Measurements from ENCODE around the gene HSPB7.
"Not testable (repeated sequence)": the region's sequence is repeated elsewhere in the genome, so short reads cannot be mapped to it uniquely, and the experiment has no call there.

Gene HSPB7

DNA sequence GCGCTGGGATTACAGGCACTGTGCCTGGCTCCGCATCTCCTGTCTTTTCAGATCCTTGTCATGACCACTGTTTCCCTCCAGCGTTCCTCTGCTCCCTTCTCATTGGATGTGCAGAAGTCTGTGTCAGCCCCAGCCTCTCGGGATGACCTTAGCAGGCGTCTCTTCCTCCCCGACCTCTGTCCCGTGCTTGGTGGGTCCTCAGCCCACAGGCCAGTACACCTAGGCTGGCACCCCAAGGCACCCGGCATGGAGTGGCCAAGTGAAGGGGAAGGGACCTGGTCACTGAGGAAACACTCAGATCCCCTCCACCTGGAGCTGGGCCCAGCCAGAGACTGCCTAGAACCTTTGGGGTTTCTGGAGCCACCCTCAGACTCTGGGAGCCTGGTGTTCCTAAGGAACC, 23.4 kb upstream of the HSPB7 start:
- no peaks in the 10 kb centered on the region for H3K27me3 Mint-ChIP-seq (ENCODE audit: low read depth)
- no peak overlapping the region for H3K27ac Mint-ChIP-seq
- no peak for DNase-seq (ENCODE audit: low spot score)
- no peaks in the 10 kb centered on the region for H3K4me1 Mint-ChIP-seq (ENCODE audit: low read depth)
- no peaks in the 10 kb centered on the region for H3K36me3 Mint-ChIP-seq (ENCODE audit: low read depth)
- no peaks in the 10 kb centered on the region for H3K9me3 Mint-ChIP-seq
- no peak overlapping the region for H3K4me3 Mint-ChIP-seq

DNA sequence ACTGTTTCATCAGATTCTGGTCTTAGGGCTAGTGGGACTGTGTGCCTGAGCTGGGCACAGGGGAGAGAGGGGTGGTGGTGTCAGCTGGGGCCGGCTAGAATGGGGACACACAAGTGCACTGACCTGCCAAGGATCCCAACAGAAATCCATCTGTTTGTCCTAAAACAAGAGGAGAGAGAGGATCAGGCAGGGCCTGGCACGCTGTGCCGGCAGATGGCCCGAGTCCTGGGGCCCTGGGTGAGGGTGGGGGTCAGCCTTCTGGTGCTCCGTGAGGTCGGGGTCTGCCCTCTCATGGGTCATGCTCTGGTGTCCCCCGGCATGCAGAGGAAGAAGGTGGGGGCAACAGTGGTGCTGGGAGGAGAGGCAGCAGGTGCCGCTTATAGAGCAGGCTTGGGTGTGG, 22.0 kb upstream of the HSPB7 start:
- H3K27me3 Mint-ChIP-seq (ENCODE audit: low read depth); H3K36me3 Mint-ChIP-seq (ENCODE audit: low read depth); H3K4me1 Mint-ChIP-seq (ENCODE audit: low read depth); H3K4me3 Mint-ChIP-seq; DNase-seq (ENCODE audit: low spot score); H3K9me3 Mint-ChIP-seq; H3K27ac Mint-ChIP-seq: not testable (repeated sequence)

DNA sequence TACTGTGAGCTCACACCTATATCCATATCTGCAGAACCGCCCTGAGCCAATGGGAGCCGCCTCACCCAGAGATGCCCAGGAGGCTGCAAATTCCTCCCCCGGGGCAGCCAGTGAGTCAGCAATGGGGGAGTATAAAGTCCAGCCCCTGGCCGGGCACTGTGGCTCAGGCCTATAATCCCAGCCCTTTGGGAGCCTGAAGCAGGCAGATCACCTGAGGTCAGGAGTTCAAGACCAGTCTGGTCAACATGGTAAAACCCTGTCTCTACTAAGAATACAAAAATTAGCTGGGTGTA, 20.7 kb upstream of the HSPB7 start:
- Mint-ChIP-seq H3K27me3 (ENCODE audit: low read depth) (no peaks in the 10 kb centered on the region), H3K4me1 (ENCODE audit: low read depth) (no peaks in the 10 kb centered on the region), H3K4me3 (no peak overlapping the region), H3K27ac (no peak overlapping the region), H3K36me3 (ENCODE audit: low read depth) (no peaks in the 10 kb centered on the region), H3K9me3 (no peaks in the 10 kb centered on the region)
- DNase-seq (ENCODE audit: low spot score): no peak

DNA sequence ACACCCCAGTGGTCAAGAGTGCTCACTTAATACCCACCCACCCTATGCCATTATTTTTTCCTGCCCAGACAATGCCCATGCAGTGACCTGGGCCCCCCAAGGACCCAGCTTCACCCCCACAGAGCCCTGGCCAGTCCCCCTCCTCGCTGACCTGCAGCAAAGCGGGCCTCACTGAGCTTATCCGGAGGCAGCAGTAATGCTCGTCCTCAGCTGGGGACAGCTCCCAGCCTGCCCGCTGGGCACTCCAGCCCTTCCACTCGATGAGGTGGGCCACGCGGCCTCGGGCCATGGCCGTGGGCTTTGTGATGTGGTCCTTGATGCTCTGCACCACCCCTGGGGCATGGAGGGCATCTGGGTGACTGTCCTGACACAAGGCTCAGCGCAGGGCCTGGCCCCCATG, 18.6 kb upstream of the HSPB7 start:
- not testable (repeated sequence) for H3K4me3 Mint-ChIP-seq; H3K9me3 Mint-ChIP-seq; H3K36me3 Mint-ChIP-seq (ENCODE audit: low read depth); H3K27ac Mint-ChIP-seq; DNase-seq (ENCODE audit: low spot score); H3K27me3 Mint-ChIP-seq (ENCODE audit: low read depth); H3K4me1 Mint-ChIP-seq (ENCODE audit: low read depth)

DNA sequence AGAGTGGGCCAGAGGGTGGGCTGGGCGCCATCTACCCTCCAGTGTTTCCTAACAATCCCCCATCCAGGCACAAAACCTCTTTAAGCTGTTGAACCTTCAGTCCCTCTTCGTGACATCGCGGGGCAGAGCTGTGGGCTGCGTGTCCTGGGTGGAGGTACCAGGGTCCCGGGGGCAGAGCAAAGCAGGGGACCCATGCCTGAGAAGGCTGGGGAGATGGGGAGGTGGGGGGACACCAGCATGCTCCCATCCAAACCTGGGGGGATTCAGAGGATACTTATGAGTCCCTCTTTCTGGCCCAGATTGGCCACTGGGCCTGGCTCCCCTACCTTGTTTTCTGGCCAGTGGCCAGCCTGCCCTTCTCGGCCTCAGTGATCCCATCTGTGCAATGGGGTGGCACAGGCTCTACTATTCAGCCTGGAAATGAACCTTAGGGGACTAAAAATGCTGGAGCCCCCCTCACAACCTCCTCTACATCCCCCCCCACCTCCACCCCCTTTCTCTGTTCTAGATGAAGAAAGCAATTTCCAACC, 15.3 kb upstream of the HSPB7 start:
- H3K4me1 Mint-ChIP-seq (ENCODE audit: low read depth); H3K4me3 Mint-ChIP-seq; H3K9me3 Mint-ChIP-seq; H3K27me3 Mint-ChIP-seq (ENCODE audit: low read depth); DNase-seq (ENCODE audit: low spot score); H3K27ac Mint-ChIP-seq; H3K36me3 Mint-ChIP-seq (ENCODE audit: low read depth): not testable (repeated sequence)

DNA sequence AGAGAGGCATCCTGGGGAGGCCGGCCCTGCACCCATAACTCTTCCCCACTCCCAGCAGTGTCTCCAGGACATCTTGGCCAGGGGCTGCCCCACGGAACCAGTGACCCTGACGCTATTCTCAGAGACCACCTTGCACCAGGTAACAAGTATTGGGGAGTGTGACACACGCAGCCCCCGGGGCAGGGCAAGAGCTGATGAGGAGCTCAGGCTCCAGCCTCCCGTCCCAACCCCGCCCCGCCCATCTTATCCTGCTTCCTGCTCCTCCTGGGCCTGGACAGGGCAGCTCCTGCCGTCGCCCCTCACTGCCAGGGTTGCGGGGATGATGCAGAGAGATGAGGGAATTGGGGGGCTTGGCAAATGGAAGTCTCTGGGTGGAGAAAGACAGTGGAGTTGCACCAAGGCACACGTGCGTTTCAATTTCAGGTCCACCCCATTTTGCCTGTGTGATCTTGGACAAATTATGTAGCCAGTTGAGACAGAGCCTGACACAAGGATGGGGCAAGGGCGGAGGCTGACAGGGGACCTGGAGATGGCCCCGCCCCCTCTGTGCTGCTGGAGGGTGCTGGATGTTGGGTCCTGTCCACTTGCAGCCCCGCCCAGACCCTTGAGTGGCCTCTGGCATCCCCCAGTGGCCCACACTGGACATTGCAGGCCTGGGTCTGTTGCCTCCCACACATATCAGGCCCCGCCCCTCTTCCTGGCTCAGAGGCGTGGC, 14.7 kb upstream of the HSPB7 start:
- Mint-ChIP-seq H3K4me3 (no peak overlapping the region), H3K36me3 (ENCODE audit: low read depth) (no peaks in the 10 kb centered on the region), H3K9me3 (no peaks in the 10 kb centered on the region), H3K27me3 (ENCODE audit: low read depth) (peaks cover 5% of the 10 kb centered on the region), H3K27ac (no peak overlapping the region), H3K4me1 (ENCODE audit: low read depth) (no peaks in the 10 kb centered on the region)
- peak; percentile 61 for DNase-seq (ENCODE audit: low spot score)

DNA sequence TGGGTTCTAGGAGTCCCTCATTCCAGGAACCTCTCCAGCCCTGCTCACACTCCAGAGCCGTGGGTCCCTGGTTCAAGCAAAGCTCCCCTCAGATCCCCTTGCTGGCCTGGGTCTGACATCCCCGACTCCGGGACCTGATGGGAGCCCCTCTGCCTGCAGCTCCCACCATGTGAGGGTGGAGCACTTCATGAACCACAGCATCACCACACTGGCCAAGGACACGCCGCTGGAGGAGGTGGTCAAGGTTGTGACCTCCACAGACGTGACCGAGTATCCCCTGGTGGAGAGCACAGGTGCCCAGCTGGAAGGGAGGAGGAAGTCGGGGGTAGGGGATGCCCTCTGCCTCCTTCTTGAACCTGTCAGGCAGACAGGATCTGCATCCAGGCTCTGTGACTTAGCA, 13.7 kb upstream of the HSPB7 start:
- no peak overlapping the region for H3K4me3 Mint-ChIP-seq
- H3K36me3 Mint-ChIP-seq (ENCODE audit: low read depth): no peaks in the 10 kb centered on the region

DNA sequence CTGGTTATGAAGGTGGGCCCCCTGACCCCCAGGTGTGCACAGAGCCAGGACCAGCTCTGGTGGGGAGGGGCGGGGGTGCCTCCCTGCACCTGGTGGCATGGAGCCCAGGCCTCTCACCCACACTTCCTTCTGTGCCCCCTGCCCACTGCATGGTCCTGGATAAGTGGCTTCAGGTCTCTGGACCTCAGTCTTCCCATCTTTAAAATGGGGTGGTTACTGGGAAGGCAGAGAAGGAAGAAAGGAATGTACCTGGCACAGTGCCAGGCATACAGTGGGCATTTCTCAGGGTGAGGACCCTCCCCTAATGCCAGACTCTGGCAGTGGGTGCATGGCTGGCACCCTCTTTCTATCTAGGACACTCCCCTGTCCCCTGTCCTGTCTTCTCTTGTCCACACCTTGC, 11.4 kb upstream of the HSPB7 start:
- no peaks in the 10 kb centered on the region for H3K4me1 Mint-ChIP-seq (ENCODE audit: low read depth)
- H3K4me3 Mint-ChIP-seq: no peak overlapping the region
- DNase-seq (ENCODE audit: low spot score): no peak
- no peaks in the 10 kb centered on the region for H3K36me3 Mint-ChIP-seq (ENCODE audit: low read depth)
- H3K27me3 Mint-ChIP-seq (ENCODE audit: low read depth): peaks cover 5% of the 10 kb centered on the region
- H3K27ac Mint-ChIP-seq: no peak overlapping the region
- H3K9me3 Mint-ChIP-seq: no peaks in the 10 kb centered on the region

More for the DNA sequence above, 13.7 kb upstream of the HSPB7 start:
- Mint-ChIP-seq H3K27me3 (ENCODE audit: low read depth) (peaks cover 5% of the 10 kb centered on the region), H3K9me3 (no peaks in the 10 kb centered on the region), H3K4me1 (ENCODE audit: low read depth) (no peaks in the 10 kb centered on the region), H3K27ac (no peak overlapping the region)
- DNase-seq (ENCODE audit: low spot score): no peak

DNA sequence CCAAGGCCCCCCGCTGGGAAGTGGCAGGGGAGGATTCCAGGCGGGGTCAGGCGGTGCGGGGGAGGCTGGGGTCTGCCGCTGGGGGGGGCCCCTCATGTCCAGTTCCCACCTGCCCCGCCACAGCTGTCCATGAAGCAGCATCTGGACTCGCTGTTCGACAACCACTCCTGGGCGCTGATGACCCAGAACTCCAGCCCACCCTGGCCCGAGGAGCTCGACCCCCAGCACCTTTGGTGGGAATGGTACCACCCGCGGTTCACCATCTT, 11.1 kb upstream of the HSPB7 start:
- DNase-seq (ENCODE audit: low spot score); H3K36me3 Mint-ChIP-seq (ENCODE audit: low read depth); H3K27ac Mint-ChIP-seq; H3K4me3 Mint-ChIP-seq; H3K9me3 Mint-ChIP-seq; H3K27me3 Mint-ChIP-seq (ENCODE audit: low read depth); H3K4me1 Mint-ChIP-seq (ENCODE audit: low read depth): not testable (repeated sequence)

DNA sequence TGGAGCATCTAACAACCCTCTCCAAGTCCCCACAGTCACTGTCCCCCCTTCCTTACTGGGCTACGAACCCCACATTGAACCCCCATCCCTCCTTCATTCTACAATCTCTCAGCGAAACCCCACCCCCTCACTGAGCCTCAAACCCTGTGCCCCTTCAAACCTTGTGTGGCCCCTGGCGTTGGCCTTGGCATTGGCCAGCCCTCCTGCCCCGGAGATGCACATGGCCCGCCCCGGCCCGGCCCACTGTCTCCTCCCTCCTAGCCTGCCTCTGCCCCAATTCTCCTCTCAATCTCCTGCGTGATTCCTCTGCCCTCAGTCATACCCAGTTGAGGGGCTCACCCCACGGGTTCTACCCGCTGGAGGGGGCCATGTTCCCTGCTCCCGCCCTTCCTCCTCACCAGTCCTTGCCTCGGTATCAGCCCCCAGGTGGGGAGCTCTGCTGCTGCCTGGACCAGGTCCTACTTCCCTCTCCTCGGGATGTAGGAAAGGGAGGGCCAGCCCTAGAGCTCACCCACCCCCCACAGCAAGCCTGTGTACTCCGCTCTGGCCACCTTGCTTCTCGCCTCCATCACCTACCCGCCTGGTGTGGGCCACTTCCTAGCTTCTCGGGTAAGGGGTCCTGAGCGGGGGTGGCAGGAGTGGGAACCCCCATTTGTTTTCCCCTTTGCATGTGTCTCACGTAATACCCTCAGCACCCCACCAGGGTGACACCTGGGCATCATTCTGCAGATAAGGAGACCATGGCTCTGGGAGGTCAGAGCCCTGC, 10.6 kb upstream of the HSPB7 start:
- Mint-ChIP-seq H3K27ac (no peak overlapping the region), H3K4me1 (ENCODE audit: low read depth) (no peaks in the 10 kb centered on the region), H3K9me3 (no peaks in the 10 kb centered on the region), H3K4me3 (no peak overlapping the region), H3K36me3 (ENCODE audit: low read depth) (no peaks in the 10 kb centered on the region), H3K27me3 (ENCODE audit: low read depth) (peaks cover 5% of the 10 kb centered on the region)
- DNase-seq (ENCODE audit: low spot score): no peak

DNA sequence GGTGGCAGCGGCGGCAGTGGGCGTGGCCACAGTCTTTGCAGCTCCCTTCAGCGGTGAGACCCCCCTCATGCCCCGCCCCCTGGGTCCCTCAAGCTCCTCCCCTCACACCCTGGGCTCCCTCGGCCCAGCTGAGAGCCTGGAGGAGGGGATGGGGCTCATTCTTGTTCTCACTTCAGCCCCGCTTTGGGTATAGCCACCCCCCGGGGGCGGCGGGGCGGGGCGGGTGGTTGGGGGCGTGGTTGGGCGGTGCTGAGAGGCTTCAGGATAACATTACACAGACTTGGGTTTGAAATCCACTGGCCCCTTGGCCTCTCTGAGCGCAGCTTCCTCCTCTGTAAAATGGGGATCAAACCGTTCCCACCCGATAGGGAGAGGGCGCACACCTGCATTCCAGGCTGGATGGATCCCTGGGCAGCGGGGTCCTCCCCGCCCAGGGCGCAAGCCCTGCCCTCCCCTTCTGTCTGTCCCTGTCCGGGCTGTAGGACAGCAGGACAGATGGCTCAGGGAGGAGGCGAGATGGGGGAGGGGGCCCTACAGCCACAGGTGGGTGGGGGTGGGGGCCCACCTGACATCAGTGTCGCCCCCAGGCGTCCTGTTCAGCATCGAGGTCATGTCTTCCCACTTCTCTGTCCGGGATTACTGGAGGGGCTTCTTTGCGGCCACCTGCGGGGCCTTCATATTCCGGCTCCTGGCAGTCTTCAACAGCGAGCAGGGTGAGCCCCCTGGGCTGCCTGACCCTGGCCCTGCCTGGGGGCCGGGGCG, 9.1 kb upstream of the HSPB7 start:
- no peak for DNase-seq (ENCODE audit: low spot score)
- Mint-ChIP-seq H3K27ac (no peak overlapping the region), H3K27me3 (ENCODE audit: low read depth) (peaks cover 5% of the 10 kb centered on the region), H3K4me1 (ENCODE audit: low read depth) (no peaks in the 10 kb centered on the region), H3K9me3 (no peaks in the 10 kb centered on the region), H3K36me3 (ENCODE audit: low read depth) (no peaks in the 10 kb centered on the region), H3K4me3 (no peak overlapping the region)

DNA sequence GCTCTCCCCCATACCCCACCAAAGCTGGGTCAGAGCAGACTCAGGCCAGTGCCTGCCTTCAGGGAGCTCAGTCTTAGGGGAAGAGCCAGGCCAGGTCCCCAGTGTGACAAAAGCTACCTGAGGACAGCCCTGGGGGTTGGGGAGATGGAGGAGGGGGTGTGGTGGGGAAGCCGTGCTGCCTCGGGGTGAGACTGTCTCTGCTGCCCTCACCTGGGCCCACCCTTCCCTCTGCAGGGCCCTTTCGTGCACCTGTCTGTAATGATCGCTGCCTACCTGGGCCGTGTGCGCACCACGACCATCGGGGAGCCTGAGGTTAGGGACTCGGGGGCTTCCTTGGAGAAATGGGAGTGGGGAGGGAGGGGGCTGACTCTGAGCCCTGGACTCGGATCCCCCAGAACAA, 8.5 kb upstream of the HSPB7 start:
- H3K4me1 Mint-ChIP-seq (ENCODE audit: low read depth); H3K9me3 Mint-ChIP-seq; H3K27ac Mint-ChIP-seq; H3K27me3 Mint-ChIP-seq (ENCODE audit: low read depth); DNase-seq (ENCODE audit: low spot score); H3K4me3 Mint-ChIP-seq; H3K36me3 Mint-ChIP-seq (ENCODE audit: low read depth): not testable (repeated sequence)

DNA sequence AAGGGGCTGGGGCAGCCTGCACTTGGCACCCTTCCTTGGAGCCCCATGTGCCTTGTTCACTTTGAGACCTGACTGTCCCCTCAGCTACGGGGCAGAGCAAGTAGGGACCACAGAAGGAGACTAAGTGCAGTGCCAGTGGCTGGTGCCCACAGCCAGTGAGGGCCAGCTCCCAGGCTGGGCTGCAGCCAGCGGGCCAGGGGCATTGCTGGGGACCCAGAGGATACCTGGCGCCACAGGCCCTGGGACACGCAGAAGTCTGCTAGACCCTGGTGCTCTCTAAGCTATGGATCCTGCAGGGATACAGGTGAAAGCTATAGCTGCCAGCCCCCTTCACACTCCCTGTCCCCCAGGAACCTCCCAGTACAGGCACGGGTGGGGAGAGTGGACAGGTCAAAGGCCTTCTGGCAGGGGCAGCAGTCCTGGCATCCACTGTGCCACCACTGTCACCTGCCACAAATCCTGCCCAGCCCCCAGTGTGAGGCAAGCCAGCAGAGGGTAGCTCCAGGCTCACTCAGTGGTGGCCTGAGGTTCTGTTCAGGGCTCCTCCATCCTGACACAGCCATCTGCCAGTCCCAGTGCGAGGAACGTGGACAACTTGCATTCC, 5.3 kb upstream of the HSPB7 start:
- H3K4me1 Mint-ChIP-seq (ENCODE audit: low read depth): no peaks in the 10 kb centered on the region
- no peak overlapping the region for H3K27ac Mint-ChIP-seq
- H3K9me3 Mint-ChIP-seq: no peaks in the 10 kb centered on the region
- peaks cover 7% of the 10 kb centered on the region for H3K27me3 Mint-ChIP-seq (ENCODE audit: low read depth)
- H3K4me3 Mint-ChIP-seq: no peak overlapping the region
- H3K36me3 Mint-ChIP-seq (ENCODE audit: low read depth): no peaks in the 10 kb centered on the region
- DNase-seq (ENCODE audit: low spot score): no peak

DNA sequence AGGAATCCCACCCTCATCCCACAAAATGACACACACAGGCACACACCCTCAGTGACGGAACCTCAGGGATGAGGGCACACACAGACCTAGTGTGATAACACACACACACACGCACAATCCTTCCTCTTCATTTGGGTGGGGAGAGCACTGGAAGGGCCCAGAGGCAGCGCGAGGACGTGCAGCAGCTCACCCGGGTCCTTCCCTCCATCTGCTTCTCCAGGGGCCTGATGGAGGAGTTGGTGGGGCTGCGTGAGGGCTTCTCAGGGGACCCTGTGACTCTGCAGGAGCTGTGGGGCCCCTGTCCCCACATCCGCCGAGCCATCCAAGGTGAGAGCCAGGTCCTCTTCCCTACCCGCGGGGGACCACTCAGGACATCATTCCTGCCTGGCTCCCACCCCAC, 4.5 kb upstream of the HSPB7 start:
- Mint-ChIP-seq H3K36me3 (ENCODE audit: low read depth) (no peaks in the 10 kb centered on the region), H3K4me3 (no peak overlapping the region), H3K4me1 (ENCODE audit: low read depth) (no peaks in the 10 kb centered on the region), H3K27ac (no peak overlapping the region), H3K9me3 (no peaks in the 10 kb centered on the region), H3K27me3 (ENCODE audit: low read depth) (peaks cover 5% of the 10 kb centered on the region)
- no peak for DNase-seq (ENCODE audit: low spot score)
